Measurements from ENCODE around the gene FYN.

DNA sequence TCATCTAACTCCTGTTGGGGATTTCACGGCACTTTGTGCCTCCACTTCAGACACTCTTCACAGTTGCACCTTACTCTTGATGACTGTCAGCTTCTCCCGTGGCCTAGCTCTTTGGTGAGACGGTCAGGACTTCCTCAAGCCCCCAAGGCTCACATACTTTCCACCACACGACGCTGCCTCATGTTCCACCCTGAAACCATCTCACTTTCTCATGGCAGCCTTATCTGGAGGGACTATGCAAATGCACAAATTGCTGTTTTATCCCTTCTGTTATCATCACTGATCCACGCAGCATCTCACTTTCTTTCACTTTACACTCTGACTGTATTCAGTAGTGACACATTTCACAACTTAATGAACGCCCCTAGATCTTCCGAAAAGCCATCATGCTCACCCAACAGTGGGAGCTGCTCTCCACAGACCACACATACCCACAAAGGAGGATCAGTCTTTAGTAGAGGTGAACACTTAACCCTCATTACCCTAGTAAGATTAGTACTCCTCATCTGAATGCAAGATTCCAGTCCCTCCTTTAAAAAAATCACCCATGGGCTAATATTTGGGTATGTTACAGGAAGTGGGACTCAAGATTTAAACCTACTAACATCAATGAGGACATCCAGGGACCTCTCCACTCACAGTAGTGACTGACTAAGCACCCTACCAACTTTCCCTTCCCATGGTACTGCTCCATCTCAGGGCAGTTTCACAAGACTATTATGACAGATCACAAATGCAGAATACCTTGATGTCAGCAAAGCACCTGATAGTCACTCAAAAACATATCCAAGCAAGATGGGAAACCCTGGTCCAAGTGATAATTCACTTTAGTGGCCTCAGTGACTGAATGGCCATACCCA lies 35.4 kb downstream of the FYN start:
- no peak for TF ChIP-seq ZFP41 (tag by site-specific recombination; IDR thresholded peaks at IDR 0.05; ENCODE audit: borderline replicate concordance)
- TF ChIP-seq ZNF211 (tag by site-specific recombination; IDR thresholded peaks at IDR 0.05; ENCODE audit: low read depth) = no peak

Data from HEK293 (cell line).